NCI-H2107 treated with DMSO at 0.1 percent for 48 hours (cell line): ENCODE results near the gene TMEM164.

Source experiments
- DNase-seq: peaks from one replicate; lab custom pipeline; 2025; ENCODE audit not compliant: unreplicated experiment; lab: John Stamatoyannopoulos, UW

Gene TMEM164

DNA sequence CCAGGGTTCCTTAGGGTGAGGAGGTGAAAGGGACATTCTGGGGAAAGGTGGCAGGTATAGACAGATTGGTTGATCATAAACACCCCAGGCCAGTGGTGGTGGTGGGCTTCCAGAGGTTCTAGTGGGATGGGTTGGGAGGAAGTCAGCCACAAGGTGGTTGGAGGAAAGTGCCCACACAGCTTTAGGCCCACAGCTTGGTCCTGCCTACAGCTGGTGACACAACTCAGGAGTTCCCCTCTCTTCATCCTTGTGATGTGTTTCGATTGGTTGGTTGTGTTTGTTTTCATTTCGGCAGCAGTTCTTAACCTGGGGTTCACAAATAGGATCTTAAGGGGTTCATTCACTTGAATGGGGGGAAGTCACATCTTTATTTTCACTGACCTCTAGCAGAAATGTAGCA, 157.0 kb downstream of the TMEM164 start:
- DNase-seq: no peak

DNA sequence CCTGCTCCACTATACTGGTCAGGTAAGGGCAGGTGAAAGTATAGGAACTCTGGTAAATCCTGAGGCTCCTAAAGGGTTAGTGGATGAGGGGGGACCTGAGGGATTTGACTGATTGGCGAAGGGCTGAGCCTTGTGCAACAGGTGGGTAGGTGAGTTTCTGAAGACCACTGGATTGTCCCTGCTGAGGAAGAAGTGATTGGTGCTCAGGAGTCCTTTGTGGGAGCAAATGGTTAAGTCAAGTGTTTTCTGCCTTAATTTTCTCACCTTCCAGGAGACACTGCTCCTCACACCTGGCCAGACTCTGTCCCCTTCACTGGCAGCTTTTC, 158.4 kb downstream of the TMEM164 start:
- no peak for DNase-seq

DNA sequence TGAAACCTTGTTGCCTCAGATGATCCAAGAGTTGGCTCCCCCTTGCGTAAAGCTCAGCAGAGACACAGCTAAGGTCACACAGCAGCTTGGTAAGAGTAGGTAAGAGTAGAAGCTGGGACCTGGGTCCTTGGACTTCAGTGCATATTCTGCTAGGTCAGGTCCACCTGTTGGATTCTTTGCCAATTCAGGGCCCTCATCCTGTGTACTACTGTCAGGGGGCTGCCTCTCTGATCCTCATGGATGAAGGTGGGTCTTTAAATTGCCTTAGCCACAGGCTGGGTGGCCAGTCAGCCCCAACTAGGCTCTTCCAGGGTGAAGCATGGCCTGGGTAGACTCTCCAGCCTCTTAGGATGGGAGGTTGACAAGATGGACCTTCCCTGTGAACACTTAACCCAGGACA, 159.2 kb downstream of the TMEM164 start:
- DNase-seq: no peak

DNA sequence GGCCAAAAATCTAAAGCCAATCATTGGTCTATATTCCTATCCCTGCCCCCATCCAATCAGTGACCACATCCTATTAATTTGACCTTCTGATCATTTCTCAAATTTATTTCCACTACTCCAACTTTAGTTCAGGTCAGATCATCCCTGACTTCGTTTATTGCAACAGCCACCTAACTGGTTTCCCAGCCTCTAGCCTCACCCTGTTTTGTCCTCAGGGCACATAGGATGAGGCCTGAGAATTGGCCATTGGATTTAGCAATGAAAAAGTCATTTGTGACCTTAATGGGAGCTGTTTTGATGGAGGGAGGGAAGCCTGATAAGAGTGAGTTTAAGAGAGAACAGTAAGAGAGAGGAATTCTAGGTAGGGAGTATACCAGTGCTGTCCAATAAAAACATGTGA, 160.0 kb downstream of the TMEM164 start:
- no peak for DNase-seq

DNA sequence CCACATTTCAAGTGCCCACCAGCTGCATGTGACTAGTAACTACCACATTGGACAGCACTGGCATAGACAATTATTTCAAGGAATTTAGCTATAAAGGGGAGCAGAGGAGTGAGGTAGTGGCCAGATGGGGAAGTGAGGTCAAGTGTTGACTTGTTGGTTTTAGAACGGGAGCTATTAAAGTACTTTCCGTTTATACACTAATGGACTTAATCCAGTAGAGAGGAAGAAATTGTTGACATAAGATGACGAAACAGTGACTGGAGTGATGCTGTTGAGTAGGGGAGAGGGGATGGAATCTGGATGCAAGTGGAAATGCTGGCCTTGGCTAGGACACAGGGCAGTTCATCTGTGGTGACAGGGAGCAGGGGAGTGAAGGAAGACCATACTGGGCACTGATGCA, 160.6 kb downstream of the TMEM164 start:
- DNase-seq: no peak

DNA sequence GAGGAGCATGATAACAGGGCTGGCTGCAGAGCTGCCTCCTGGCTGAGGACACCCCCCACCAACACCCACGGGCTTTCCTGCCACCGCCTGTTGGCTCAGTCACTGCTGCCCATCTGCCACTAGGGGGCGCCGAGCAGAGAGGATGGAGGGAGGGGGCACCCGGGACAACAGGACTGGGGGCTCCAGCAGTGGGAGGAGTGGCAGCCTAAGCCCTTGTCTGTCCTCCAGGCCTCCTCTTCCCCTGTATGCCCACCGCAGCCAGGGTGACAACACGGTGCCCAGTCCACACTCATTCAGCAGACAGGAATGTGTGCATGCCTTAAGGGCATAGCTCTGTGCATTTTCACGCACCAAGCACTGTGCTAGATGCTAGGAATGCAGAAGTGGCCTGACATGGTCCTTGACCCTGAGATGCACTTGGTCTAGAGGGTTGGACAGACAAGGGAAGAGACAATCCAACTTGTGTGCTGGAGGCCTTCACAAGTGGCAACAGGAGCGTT, 165.1 kb downstream of the TMEM164 start:
- no peak for DNase-seq

DNA sequence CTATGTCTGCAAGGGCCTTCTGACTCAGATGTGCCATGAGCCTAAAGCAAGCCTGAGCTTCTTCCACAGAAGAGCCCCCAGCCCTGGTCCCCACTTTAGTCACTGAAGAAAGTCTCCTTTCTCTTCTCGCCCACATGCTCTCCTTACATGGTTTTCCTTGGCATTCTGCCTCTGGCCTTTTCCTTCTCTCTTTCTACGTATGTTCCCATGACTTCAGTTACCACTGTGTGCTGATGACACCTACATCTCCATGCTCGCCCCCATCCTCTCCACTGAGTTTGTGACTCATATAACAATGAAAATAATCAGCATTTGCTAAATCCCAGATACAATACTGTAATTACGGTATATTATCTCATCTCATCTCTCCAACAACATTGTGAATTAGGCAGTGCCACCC, 165.7 kb downstream of the TMEM164 start:
- no peak for DNase-seq

DNA sequence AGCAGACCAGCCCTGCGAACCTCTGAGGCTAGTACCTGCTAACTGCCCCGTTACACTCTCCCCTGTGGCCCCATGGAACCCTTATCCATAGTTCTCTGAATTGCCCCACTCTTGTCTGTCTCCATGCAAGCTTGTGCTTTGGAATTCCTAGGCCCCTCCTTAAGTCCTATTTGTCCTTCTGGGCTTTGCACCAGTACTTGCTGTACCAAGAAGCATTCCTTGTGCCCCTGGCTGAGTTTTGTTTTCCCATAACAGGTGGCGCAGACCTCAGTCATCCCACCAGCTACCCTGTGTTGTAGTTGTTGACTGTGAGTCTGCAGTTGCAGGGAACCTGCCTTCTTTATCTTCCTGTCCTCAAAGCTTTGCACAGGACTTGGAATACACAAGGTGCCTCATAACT, 167.1 kb downstream of the TMEM164 start:
- DNase-seq: no peak

DNA sequence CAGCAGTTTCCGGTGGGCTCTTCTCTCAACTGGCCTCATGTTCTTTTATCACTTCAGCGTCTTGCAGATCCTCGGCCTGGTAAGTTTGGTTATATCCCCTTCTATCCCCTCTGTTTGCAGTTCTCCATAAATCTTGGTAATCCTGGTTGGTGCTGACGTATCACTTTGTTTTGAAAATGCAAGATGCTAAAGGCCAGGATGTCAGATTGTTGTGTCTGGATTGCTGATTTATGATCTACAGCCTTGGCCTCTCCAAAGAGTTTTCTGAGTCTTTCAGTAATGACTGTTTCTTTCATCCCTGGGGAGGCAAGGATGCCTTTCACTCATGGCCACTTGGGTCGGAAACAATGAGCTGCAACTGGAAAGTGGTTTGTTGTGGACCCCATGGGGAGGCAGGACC, 168.5 kb downstream of the TMEM164 start:
- DNase-seq: no peak

DNA sequence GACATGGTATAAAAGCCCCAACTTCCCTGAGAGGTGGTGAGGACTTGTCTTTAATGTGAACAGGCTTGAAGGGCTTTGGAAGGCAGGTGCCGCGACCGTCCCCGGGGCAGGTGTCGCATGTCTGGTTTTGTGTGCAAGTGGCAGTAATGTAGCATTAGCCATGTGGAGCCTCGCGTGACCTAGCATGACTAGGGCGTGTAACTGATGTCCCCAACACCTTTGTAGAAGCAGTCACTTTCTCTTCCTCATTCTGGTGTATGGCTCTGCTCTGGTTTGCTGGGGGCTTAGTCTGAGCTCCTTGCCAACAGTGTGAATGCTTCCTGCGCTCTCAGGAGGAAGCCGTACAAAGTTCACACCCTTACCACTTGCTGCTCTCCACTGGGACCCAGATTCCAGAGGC, 169.3 kb downstream of the TMEM164 start:
- DNase-seq: no peak

DNA sequence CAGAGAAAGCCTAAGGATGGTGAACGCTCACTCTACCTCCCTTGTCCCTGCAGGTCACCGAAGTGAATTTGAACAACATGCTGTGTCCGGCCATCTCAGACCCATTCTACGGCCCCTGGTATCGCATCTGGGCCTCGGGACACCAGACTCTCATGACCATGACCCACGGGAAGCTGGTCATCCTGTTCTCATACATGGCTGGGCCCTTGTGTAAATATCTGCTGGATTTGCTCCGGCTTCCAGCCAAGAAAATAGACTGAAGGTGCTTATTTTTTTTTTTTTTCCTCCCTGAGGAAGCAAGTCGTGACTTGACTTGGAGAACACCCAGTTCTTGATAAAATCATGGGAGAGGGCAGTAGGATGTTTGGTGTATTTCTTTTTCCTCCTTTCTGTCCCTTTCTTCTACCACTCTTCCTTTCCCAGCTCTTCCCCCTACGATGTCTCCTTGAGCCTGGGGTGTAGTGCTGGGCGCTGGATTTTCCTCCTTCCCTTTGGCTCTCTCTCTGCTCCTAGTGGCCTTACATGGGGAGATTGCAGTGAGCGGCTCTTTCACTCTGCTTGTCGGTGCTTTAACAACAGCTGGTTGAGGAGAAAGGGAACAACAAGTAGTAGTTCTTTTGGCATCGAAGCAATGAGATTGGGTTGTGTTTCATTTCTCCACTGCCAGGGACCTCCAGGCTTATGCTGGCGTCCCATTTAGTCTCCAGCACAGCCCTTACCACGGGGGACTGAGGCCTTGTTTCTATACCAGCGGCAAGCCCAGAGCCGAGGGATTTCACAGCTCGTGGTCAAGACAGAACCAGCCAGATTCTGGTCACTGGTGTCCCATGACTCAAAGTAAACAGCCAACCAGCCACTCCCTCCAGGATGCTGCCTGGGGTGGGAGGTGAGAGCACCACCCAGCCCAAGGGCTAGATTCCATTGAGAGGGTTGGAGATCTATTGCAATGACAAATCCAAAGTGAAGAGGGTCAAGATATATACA, 170.6 kb downstream of the TMEM164 start:
- DNase-seq: no peak

DNA sequence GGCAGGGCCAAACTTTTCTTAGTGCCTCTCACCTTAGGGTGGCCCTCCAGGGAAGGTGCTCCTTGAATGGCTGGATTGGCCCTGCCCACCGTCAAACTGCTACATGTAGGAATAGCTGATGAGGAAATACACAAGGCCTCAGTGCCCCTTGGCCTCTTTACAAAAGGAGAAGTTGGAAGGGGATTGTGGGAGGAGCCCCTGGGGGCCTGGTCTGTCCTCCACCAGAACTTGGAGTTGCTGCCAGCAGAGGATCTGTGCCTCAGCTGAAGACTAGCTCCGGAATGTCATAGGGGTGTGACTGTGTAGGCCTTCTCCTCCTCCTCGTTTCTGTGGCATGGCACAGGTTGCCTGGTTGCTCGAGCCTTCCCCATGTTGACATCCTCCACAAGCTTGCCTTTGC, 172.2 kb downstream of the TMEM164 start:
- no peak for DNase-seq

DNA sequence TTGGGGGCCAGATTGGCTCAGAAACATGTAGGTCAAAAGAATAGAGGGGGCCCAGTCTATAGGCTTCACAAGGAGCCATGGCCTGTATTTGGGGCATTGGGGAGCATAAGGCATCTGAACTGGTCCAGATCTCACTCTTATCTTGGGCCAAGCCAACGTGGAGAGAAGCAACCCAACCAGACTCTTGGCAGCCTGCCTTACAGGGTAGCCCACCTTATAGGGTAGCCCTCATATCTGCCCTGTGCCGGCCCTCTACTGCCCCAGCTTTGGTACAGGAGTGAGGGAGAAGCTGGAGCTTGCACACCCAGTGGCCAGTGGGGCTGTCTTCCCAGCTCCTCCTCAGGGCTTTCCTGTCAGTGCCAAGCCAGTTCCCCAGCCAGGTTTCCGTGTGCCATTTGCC, 172.8 kb downstream of the TMEM164 start:
- DNase-seq: no peak

DNA sequence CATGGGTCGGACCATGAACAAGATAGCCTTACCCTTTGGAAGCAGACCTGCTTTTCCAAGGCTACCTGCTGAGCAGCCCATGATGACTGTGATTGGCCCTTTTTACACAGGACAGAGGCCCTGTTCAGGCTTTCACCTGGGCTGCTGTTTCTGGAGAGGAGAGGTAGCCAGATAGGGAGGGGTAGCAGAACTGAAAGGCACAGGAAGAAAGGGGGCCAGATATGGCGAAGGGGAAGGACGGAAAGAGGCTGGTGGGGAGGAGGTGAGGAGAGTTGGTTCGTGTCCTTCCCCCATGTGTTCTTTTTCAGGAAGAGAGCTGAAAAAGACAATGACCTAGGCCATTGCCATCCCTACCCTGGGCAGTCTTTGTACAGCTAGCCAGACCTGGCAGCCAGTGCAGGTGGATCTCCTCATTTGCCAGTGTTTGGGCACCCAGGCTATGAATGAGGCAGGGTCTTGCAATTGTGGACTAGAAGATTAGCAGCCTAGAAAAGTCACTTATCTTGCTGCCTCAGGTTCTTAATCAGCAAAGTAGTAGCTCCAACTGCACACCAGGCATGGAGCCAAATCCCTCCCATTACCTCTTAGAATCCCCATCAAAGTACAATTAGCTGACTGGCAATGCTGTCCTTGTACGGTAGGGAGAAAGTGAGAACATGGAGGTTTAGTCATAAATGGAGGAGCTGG, 175.4 kb downstream of the TMEM164 start:
- DNase-seq: peak; percentile 13

DNA sequence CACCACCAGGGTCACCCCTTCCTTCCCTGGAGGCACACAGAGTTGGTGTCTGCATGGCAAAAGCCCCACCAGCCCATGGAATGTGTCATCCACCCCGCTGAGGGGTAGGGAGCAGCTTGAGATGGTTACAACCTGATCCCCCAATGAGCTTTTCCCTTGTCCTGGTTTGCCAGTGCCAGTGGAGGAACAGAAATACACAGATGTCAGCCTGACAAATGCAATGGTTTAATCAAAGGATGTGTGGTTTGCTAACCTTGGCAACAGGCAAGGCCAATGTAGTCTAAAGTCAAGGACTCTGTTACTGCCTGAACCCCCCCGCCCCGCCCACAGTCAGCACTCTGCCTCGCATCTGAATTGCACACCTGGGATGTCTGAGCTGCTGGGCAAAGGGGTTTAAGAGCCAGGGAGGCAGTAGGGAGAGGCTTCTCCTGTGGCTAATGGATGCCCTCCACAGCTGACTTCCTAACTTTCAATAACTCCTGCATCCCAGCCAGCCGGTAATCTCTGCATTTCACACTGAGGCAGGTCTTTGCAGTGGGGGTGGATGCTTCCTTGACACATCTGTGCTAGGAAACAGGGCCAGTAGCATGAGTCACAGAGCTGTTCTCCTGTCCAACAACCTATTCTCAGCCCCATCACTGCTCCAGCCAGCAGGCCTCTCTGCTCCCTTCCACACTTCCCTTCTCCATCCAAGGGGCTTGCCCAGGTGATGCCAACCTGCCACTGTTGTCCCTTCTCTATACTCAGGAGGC, 177.4 kb downstream of the TMEM164 start:
- no peak for DNase-seq

DNA sequence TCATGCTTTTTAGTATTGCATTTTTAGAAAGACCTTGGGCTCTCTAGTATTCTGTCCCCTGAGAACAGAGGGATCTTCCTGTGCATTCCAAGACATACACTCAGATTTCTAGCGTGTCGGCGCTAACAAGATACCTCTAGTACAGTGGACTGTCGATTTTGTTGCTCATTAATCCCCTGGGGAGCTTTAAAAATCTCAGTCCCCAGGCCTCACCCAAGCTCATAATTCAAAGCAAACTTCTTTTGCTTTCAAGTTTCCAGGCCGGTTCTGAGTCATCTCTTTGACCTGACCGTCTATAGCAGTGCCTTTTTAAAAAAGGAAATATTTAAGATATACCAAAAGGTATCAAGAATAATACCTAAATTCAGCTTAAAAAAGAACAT, 178.0 kb downstream of the TMEM164 start:
- no peak for DNase-seq

DNA sequence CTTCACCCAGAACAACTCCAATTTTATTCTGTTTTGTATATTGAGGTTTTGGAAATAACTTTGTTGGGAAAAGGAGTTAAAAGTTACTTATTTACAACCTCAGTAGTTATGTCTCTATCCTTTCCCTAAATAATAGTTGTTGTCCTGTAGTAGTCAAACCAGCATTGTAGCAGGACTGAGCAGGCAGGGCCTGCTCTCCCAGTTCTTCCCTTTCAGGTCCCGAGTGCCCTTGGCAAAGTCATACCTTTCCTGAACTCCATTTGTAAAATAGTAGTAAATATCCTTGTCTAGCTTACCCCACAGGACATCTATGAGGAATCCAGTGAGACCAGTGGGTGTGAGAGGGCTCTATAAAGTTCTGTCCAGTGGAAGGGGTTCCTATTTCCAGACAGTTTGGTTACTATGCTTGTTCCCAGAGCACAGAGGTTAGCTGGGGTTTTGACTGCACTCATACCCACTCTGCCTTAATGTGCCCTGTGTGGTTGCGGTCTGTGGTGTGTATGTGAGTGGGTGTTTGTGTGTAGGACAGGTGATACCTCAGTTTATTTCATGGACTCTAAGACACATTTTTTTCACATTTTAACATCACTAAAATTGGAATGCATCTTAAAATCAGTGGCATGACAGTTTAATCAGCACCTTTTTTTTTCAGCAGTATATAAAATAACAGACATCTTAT, 178.7 kb downstream of the TMEM164 start:
- DNase-seq: no peak

DNA sequence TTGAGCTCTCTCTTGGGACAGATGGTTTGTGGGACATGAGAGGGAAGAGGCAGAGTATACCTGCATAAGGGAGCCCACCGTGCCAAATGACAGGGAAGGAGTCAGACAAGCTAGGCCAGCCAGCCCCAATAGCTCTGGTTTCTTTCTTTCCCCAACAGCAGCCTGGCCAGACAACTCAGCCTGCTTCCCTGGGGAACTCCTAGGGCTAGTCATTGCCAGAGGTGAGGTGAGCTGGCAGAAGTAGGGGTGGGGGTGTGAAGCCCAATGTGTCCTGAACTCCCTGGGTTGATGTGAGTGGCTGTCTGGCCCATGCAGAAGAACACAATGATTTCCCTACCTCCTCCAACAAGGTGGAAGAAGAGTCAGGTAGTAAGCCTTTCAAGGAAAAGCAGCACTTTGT, 179.4 kb downstream of the TMEM164 start:
- DNase-seq: no peak

DNA sequence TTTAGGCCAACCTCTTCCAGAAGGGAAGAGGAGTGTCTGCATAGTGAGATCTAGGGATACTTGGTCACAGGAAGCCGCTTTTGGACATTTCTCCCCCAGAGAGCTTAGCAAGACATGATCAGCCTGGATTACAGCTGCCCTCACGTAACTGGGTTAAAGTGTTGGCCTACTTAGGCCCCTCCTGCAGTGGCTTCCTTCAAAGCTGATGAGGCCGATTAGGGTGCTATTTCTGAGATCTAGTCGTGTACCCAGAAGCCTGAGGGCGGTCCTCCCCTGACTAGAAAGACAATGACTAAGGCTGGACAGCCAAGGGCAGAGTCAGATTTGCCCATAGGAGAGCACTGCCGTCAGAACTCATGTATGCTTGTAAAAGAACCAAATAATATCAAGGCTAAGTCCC, 180.0 kb downstream of the TMEM164 start:
- DNase-seq: no peak

DNA sequence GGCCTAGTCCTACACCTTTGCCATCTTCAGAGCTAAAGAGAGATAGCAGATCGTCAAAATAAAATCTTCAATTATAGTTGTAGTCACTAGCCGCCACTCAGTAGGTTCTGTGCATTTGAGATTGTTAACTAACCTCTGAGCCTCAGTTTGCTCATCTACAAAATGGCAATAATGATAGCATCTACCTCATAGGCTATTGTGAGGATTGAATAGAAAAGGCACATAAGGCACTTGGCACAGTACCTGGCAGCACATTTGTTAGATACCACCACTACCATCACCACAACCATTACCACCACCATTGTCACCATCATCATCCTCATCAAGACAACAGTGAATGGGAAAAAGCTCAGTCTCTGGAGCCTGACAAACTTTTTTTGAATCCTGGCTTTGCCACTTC, 180.4 kb downstream of the TMEM164 start:
- DNase-seq: no peak
